Lower lobe of right lung (tissue), 2 donors: Measurements from ENCODE around the gene SLC39A5. TPM values are rescaled to one million over a fixed set of nuclear protein-coding genes. Genes with fewer than 3 reads are reported as not detected.

Experiments used
- ATAC-seq, 2 donors: fragments of 200-7000 bp; cut with Tn5 transposase; one replicate each; pipeline ENCODE4 v1.9.1; 2020 to 2022; ENCODE audit warnings: mild to moderate bottlenecking in 2 of 2, moderate library complexity in 2 of 2
- DNase-seq: peaks from one replicate; pipeline ENCODE4 v3.0.0-alpha.2; 2020
- H3K27ac ChIP-seq: fragments of 200-600 bp; one replicate; pipeline ENCODE4 v1.8.0; 2022
- H3K27me3 ChIP-seq: fragments of 200-600 bp; one replicate; pipeline ENCODE4 v1.8.0; 2022; ENCODE audit warnings: low read depth
- H3K36me3 ChIP-seq: fragments of 200-600 bp; one replicate; pipeline ENCODE4 v1.8.0; 2022; ENCODE audit warnings: mild to moderate bottlenecking
- H3K4me1 ChIP-seq: fragments of 200-600 bp; one replicate; pipeline ENCODE4 v1.8.0; 2022
- H3K4me3 ChIP-seq: fragments of 200-600 bp; one replicate; pipeline ENCODE4 v1.8.0; 2022; ENCODE audit warnings: mild to moderate bottlenecking
- H3K9me3 ChIP-seq: fragments of 200-600 bp; one replicate; pipeline ENCODE4 v1.8.0; 2022
- CTCF ChIP-seq: fragments of 200-600 bp; IDR thresholded peaks from one replicate; pipeline ENCODE4 v1.8.0; 2022; ENCODE audit warnings: antibody characterized with exemption, mild to moderate bottlenecking
- intact Hi-C: fragments of 100-400 bp; cut with DNase I; formaldehyde crosslinking; loops from one replicate; pipeline ENCODE4 v1.11.0; 2022
- total RNA-seq: library from RNA; stranded (reverse); fragmentation: NEBNext Ultra II Directional; extraction: Animal tissue kit (Norgen Biotek cat#: 25700); gene quantifications from one replicate; pipeline ENCODE4 v1.2.1, GENCODE V29; 2021
- donor health status: DM: no; HTN: yes; CAD: no; lungs with severe emphysema.

SLC39A5 gene
- total RNA-seq, 1 donor from 2014 or later, result not detected

- H3K9me3 ChIP-seq, result no peaks in the 10 kb centered on the region
- H3K27me3 ChIP-seq, result no peaks in the 10 kb centered on the region
- H3K4me3 ChIP-seq, result no peak overlapping the region
- no peak for DNase-seq
- peaks cover 15% of the 10 kb centered on the region for H3K4me1 ChIP-seq
- no peak overlapping the region for H3K27ac ChIP-seq
- H3K36me3 ChIP-seq, result peaks cover 60% of the 10 kb centered on the region
- intact Hi-C loops, result no loop called here
- no peak for ATAC-seq
- no peak for TF ChIP-seq CTCF
Observed at GRCh38 chr12:56216461-56216860, 13.4 kb upstream of the SLC39A5 start.

DNA sequence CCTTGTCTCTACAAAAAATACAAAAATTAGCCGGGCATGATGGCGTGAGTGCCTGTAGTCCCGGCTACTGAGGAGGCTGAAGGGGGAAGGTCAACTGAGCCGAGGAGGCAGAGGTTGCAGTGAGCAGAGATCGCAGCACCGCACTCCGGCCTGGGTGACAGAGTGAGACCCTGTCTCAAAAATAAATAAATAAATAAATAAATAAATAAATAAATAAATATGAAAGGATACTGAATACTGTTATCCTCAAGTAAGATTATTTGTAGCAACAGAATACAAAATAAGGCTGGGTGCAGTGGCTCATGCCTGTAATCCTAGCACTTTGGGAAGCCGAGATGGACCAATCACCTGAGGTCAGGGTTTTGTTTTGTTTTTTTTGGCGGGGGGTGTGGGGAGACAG lies 10.0 kb upstream of the SLC39A5 start:
- no peaks in the 10 kb centered on the region for H3K27me3 ChIP-seq
- no peak for ATAC-seq
- H3K9me3 ChIP-seq, result no peaks in the 10 kb centered on the region
- no peak for DNase-seq
- intact Hi-C loops, result no loop called here
- H3K4me1 ChIP-seq, result peaks cover 41% of the 10 kb centered on the region
- no peak for TF ChIP-seq CTCF
- peaks cover 26% of the 10 kb centered on the region for H3K36me3 ChIP-seq
- H3K4me3 ChIP-seq, result no peak overlapping the region
- peak overlapping the region; percentile 96 for H3K27ac ChIP-seq

- peak; percentile 52 for DNase-seq
- Histone ChIP-seq H3K4me1 (peaks cover 43% of the 10 kb centered on the region), H3K9me3 (no peaks in the 10 kb centered on the region)
Observed at GRCh38 chr12:56220611-56221231, 9.1 kb upstream of the SLC39A5 start.

DNA sequence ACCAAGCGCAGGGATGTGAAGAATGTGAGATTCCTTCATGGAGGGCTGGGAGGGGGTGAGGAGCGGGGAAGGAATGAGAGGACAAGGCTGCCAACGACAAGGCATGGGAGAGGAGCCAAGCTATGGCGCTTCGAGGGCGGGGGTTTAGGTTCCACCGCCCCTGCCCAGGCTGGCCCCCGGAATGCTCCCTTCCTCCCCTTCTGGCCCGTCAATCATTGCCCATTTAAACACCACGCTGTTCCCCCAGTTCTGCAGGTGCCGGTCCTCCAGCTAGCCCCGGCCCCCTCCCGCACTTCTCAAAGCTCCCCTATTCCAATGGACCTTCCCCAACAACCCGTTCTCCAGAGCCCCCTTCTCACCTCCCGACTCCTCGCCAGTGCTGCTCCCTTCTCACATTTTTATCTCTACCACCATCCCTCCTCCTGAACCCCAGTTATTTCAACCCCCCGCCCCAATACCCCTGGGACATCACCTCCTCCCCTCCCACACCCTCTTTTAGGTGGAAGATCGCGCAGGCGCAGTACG lies 8.6 kb upstream of the SLC39A5 start:
- DNase-seq, result peak; percentile 70

More at GRCh38 chr12:56220611-56221231, 9.1 kb upstream of the SLC39A5 start:
- Histone ChIP-seq H3K27ac (peak overlapping the region; percentile 96), H3K36me3 (peaks cover 17% of the 10 kb centered on the region), H3K27me3 (no peaks in the 10 kb centered on the region), H3K4me3 (peak overlapping the region; percentile 80)
- peak; percentile 6 to 20 for ATAC-seq
- TF ChIP-seq CTCF, result no peak
- intact Hi-C loops, result no loop called here

More for the DNA sequence above, 8.6 kb upstream of the SLC39A5 start:
- peak overlapping the region; percentile 96 for H3K27ac ChIP-seq
- no peaks in the 10 kb centered on the region for H3K9me3 ChIP-seq
- peaks cover 11% of the 10 kb centered on the region for H3K36me3 ChIP-seq
- peaks cover 43% of the 10 kb centered on the region for H3K4me1 ChIP-seq
- intact Hi-C loops, result no loop called here
- no peak for TF ChIP-seq CTCF
- peak; percentile 47 to 57 for ATAC-seq
- no peaks in the 10 kb centered on the region for H3K27me3 ChIP-seq
- H3K4me3 ChIP-seq, result peak overlapping the region; percentile 80
